GM19193 (cell line): ENCODE data around the gene DPP6.

Experiments
- POLR2A ChIP-seq: IDR thresholded peaks from 4 replicates; pipeline ENCODE4 v1.6.1; 2011; ENCODE audit not compliant: insufficient read depth, insufficient read length; ENCODE audit errors: extremely low read depth

Gene DPP6

GRCh38 chr7:154736389-154736788 lies 684.2 kb downstream of the DPP6 start:
- no peak for TF ChIP-seq POLR2A

GRCh38 chr7:154738216-154738615 lies 686.0 kb downstream of the DPP6 start:
- TF ChIP-seq POLR2A, result no peak

- TF ChIP-seq POLR2A, result no peak
Observed at GRCh38 chr7:154741131-154741530, 688.9 kb downstream of the DPP6 start.

- TF ChIP-seq POLR2A, result no peak
Observed at GRCh38 chr7:154743206-154743605, 691.0 kb downstream of the DPP6 start.

- TF ChIP-seq POLR2A, result no peak
Observed at GRCh38 chr7:154744256-154744860, 692.2 kb downstream of the DPP6 start.

GRCh38 chr7:154744861-154745258 lies 692.7 kb downstream of the DPP6 start:
- no peak for TF ChIP-seq POLR2A

GRCh38 chr7:154746571-154747360 lies 694.6 kb downstream of the DPP6 start:
- no peak for TF ChIP-seq POLR2A

GRCh38 chr7:154748089-154748786 lies 696.0 kb downstream of the DPP6 start:
- TF ChIP-seq POLR2A, result no peak

GRCh38 chr7:154750353-154750801 lies 698.2 kb downstream of the DPP6 start:
- TF ChIP-seq POLR2A, result no peak

- no peak for TF ChIP-seq POLR2A
Observed at GRCh38 chr7:154753226-154753625, 701.0 kb downstream of the DPP6 start.

GRCh38 chr7:154757756-154758155 lies 705.6 kb downstream of the DPP6 start:
- TF ChIP-seq POLR2A, result no peak

GRCh38 chr7:154759989-154760388 lies 707.8 kb downstream of the DPP6 start:
- no peak for TF ChIP-seq POLR2A

GRCh38 chr7:154765118-154765517 lies 712.9 kb downstream of the DPP6 start:
- no peak for TF ChIP-seq POLR2A

- no peak for TF ChIP-seq POLR2A
Observed at GRCh38 chr7:154767142-154767541, 714.9 kb downstream of the DPP6 start.

- no peak for TF ChIP-seq POLR2A
Observed at GRCh38 chr7:154767821-154768415, 715.7 kb downstream of the DPP6 start.
